ENCODE measurements around the gene MCM9.
A peak's percentile ranks its signal among the peaks of the same experiment; 100 is the strongest.
"Not testable (repeated sequence)": the region's sequence is repeated elsewhere in the genome, so short reads cannot be mapped to it uniquely, and the experiment has no call there.

MCM9 gene

GRCh38 chr6:118893064-118893806 lies 41.7 kb downstream of the MCM9 start:
- peak; percentile 52 for DNase-seq (ENCODE audit: low read depth)

GRCh38 chr6:118892355-118892991 lies 42.5 kb downstream of the MCM9 start:
- no peak for DNase-seq (ENCODE audit: low read depth)

- no peak for DNase-seq (ENCODE audit: low read depth)
Observed at GRCh38 chr6:118890997-118891790, 43.8 kb downstream of the MCM9 start.

- DNase-seq (ENCODE audit: low read depth): no peak
Observed at GRCh38 chr6:118889163-118889562, 45.8 kb downstream of the MCM9 start.

GRCh38 chr6:118886641-118887040 lies 48.3 kb downstream of the MCM9 start:
- DNase-seq (ENCODE audit: low read depth): no peak

GRCh38 chr6:118882314-118882905 lies 52.5 kb downstream of the MCM9 start:
- DNase-seq (ENCODE audit: low read depth): no peak

- DNase-seq (ENCODE audit: low read depth): no peak
Observed at GRCh38 chr6:118881440-118882313, 53.3 kb downstream of the MCM9 start.

GRCh38 chr6:118877806-118878205 lies 57.2 kb downstream of the MCM9 start:
- no peak for DNase-seq (ENCODE audit: low read depth)

- peak; percentile 90 for DNase-seq (ENCODE audit: low read depth)
Observed at GRCh38 chr6:118876814-118877213, 58.1 kb downstream of the MCM9 start.

GRCh38 chr6:118876198-118876597 lies 58.8 kb downstream of the MCM9 start:
- no peak for DNase-seq (ENCODE audit: low read depth)

- no peak for DNase-seq (ENCODE audit: low read depth)
Observed at GRCh38 chr6:118875672-118876071, 59.3 kb downstream of the MCM9 start.

- DNase-seq (ENCODE audit: low read depth): no peak
Observed at GRCh38 chr6:118873239-118873638, 61.7 kb downstream of the MCM9 start.

- peak; percentile 66 for DNase-seq (ENCODE audit: low read depth)
Observed at GRCh38 chr6:118872726-118873125, 62.2 kb downstream of the MCM9 start.

- no peak for DNase-seq (ENCODE audit: low read depth)
Observed at GRCh38 chr6:118872318-118872717, 62.6 kb downstream of the MCM9 start.

- DNase-seq (ENCODE audit: low read depth): no peak
Observed at GRCh38 chr6:118871331-118871730, 63.6 kb downstream of the MCM9 start.

GRCh38 chr6:118869894-118870589 lies 64.9 kb downstream of the MCM9 start:
- DNase-seq (ENCODE audit: low read depth): peak; percentile 53

GRCh38 chr6:118869350-118869749 lies 65.6 kb downstream of the MCM9 start:
- peak; percentile 32 for DNase-seq (ENCODE audit: low read depth)

GRCh38 chr6:118868901-118869300 lies 66.1 kb downstream of the MCM9 start:
- not testable (repeated sequence) for DNase-seq (ENCODE audit: low read depth)

GRCh38 chr6:118867181-118867580 lies 67.8 kb downstream of the MCM9 start:
- DNase-seq (ENCODE audit: low read depth): peak; percentile 40

GRCh38 chr6:118865100-118865391 lies 69.9 kb downstream of the MCM9 start:
- no peak for DNase-seq (ENCODE audit: low read depth)

Data from amniotic epithelial cell (primary cell).